ENCODE results near the gene ARHGAP11A.

Gene ARHGAP11A

DNA sequence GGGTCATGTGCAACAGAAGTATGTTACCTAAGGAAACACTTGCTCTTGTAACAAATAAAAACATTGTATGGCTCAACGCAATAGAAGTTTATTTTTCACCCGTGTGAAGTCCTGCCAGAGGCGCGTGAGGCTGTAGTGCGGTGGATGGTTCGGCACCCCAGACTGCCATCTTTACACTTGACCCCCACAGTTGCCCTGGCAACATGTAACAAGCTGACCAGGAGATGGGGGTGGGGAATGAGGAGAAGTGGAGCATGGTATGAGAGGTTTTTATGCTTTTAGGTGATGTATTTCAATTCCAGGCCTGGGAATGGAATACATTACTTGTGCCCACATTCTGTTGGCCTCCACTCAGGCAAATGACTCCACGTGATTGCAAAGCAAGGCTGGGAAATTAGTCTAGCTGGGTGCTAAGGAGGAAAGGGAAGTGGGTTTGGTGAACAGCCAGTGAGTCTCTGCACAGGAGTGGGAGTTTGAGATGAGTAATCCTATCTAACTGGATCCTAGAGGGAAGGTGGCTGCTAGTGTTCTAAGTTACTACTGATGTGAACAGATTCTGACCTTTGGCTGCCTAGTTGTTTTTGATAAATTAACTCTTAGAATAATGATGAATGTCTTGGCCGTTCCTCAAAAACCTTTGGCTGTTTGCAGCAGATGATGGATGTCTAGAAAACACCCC lies 68.7 kb downstream of the ARHGAP11A start:
- in situ Hi-C loops (cut with HindIII; ENCODE audit: low sequenced_read_pairs), result no loop called here

GRCh38 chr15:32685576-32685975 lies 70.3 kb downstream of the ARHGAP11A start:
- in situ Hi-C loops (cut with HindIII; ENCODE audit: low sequenced_read_pairs), result no loop called here

DNA sequence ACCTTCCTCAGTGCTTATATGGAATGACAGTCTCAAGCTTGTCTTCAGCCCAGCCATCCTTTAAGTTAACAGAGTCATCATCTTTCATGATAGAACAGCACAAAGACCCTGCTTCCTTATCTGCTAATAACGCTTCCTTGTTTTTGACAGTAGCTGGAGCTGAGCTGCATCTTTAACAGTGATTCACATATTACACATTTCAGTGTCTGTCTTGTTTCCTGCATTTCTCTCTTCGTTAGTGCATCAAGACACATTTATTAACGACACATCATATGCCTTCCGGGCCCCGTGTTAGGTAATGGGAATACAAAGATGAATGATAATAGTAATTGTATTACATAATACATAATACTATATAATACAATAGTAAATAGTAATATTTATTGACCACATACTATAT lies 72.3 kb downstream of the ARHGAP11A start:
- in situ Hi-C loops (cut with HindIII; ENCODE audit: low sequenced_read_pairs), result no loop called here

GRCh38 chr15:32688151-32688639 lies 72.9 kb downstream of the ARHGAP11A start:
- in situ Hi-C loops (cut with HindIII; ENCODE audit: low sequenced_read_pairs), result no loop called here
